Transverse colon (tissue), 4 donors: ENCODE results near the gene TMEM212. TPM values are rescaled to one million over a fixed set of nuclear protein-coding genes. Genes with fewer than 3 reads are reported as not detected.

ENCODE experiments used
- DNase-seq: peaks from one replicate; pipeline ENCODE4 v3.0.0-alpha.2; 2019
- H3K27ac ChIP-seq, 4 donors: fragments of 200-600 bp; sonication (generic); 2 replicates each; pipeline ENCODE4 v1.5.1; 2016 to 2018; ENCODE audit warnings: inconsistent platforms in 4 of 4
- H3K27me3 ChIP-seq: fragments of 200-600 bp; sonication (generic); 2 replicates; pipeline ENCODE4 v1.5.1; 2017; ENCODE audit warnings: inconsistent platforms
- H3K36me3 ChIP-seq, 4 donors: fragments of 200-600 bp; sonication (generic); 2 replicates each; pipeline ENCODE4 v1.5.1; 2017 to 2019; ENCODE audit warnings: inconsistent platforms in 4 of 4
- H3K4me1 ChIP-seq, 4 donors: fragments of 200-600 bp; sonication (generic); 2 replicates each; pipeline ENCODE4 v1.5.1; 2017 to 2020; ENCODE audit warnings: inconsistent platforms in 4 of 4
- H3K4me3 ChIP-seq, 4 donors: fragments of 200-600 bp; sonication (generic); 1 replicate in 1 of 4; 2 replicates in 3 of 4; pipeline versions ENCODE4 v1.5.1 to v1.6.1; 2017 to 2019; ENCODE audit warnings: inconsistent platforms in 4 of 4
- H3K9me3 ChIP-seq, 2 donors: fragments of 200-600 bp; sonication (generic); 2 replicates each; pipeline ENCODE4 v1.5.1; 2017 to 2019; ENCODE audit warnings: inconsistent platforms in 2 of 2
- CTCF ChIP-seq, 5 experiments: fragments of 200-600 bp in 3 of 5; fragments of 450-650 bp in 2 of 5; sonication (generic) in 3 of 5; IDR thresholded peaks; 1 replicate in 2 of 5; 2 replicates in 3 of 5; pipeline ENCODE4 v1.5.1; 2016 to 2017; ENCODE audit warnings: antibody characterized with exemption in 5 of 5, inconsistent platforms in 3 of 5, mild to moderate bottlenecking in 2 of 5, moderate library complexity in 1 of 5
- EP300 ChIP-seq: sonication (generic); formaldehyde crosslinking; IDR thresholded peaks from one replicate; pipeline ENCODE4 v1.6.1; 2017; ENCODE audit warnings: antibody characterized with exemption, low read depth
- POLR2A ChIP-seq: fragments of 450-650 bp; IDR thresholded peaks from one replicate; pipeline ENCODE4 v1.6.1; 2016; ENCODE audit warnings: antibody characterized with exemption, mild to moderate bottlenecking, moderate library complexity
- POLR2AphosphoS5 ChIP-seq, 3 donors: sonication (generic); formaldehyde crosslinking; IDR thresholded peaks; one replicate each; pipeline ENCODE4 v1.6.1; 2016; ENCODE audit warnings: antibody characterized with exemption in 3 of 3
- WGBS, 2 donors: methylation state at CpG; one replicate each; pipeline ENCODE4 v1.1.5; 2018; ENCODE audit warnings: low coverage in 1 of 2; 5-methylcytosine and 5-hydroxymethylcytosine counted together
- in situ Hi-C, 4 donors: fragments of 200-750 bp; cut with MboI; loops; one replicate each; pipeline versions ENCODE4 v1.15.0 to v1.15.1; 2017; ENCODE audit warnings: low sequenced_read_pairs in 3 of 4, low pct_ligation_motif_present in 1 of 4, low pct_unique_long_range_greater_than_20kb in 1 of 4
- intact Hi-C: fragments of 100-400 bp; cut with DNase I; formaldehyde crosslinking; loops from one replicate; pipeline ENCODE4 v1.15.1; 2023; ENCODE audit warnings: low total_unique reads
- total RNA-seq, 4 donors: library from RNA; depleted of rRNA; stranded (reverse); fragments of >200 nt; gene quantifications; one replicate each; pipeline ENCODE4 v1.1.0, GENCODE V29; 2016

The TMEM212 gene
- total RNA-seq, 4 donors from 2014 or later: not detected

GRCh38 chr3:171840811-171841619, 2.1 kb upstream of the TMEM212 start:
- intact Hi-C loops: no loop called here
- in situ Hi-C loops: loop anchor here in 2 of 4 donors (25.0 kb wide), 2 partner anchors 204 to 496 kb away; no protein-coding TSS in a partner anchor

GRCh38 chr3:171841620-171842000, 1.5 kb upstream of the TMEM212 start:
- Histone ChIP-seq H3K27me3 (no peaks in the 10 kb centered on the region), H3K9me3 (no peaks in the 10 kb centered on the region), H3K27ac (no peak overlapping the region), H3K4me1 (peaks cover 0 to 15% (median 0%) of the 10 kb centered on the region in 4 donors), H3K4me3 (no peak overlapping the region), H3K36me3 (no peaks in the 10 kb centered on the region)
- 87 to 88% methylated on average over 1 of the region's 1 CpG for WGBS, 2 donors
- in situ Hi-C loops: loop anchor here in 2 of 4 donors (25.0 kb wide), 2 partner anchors 204 to 496 kb away; no protein-coding TSS in a partner anchor
- no peak for DNase-seq
- TF ChIP-seq POLR2AphosphoS5 (IDR thresholded peaks at IDR 0.05) (no peak), POLR2A (no peak), EP300 (no peak), CTCF (IDR thresholded peaks at IDR 0.05) (no peak)
- intact Hi-C loops: no loop called here

More at GRCh38 chr3:171840811-171841619, 2.1 kb upstream of the TMEM212 start:
- no peaks in the 10 kb centered on the region for H3K36me3 ChIP-seq
- H3K9me3 ChIP-seq: no peaks in the 10 kb centered on the region
- no peak for DNase-seq
- no peak overlapping the region for H3K27ac ChIP-seq
- peaks cover 0 to 15% (median 0%) of the 10 kb centered on the region in 4 donors for H3K4me1 ChIP-seq
- H3K27me3 ChIP-seq: no peaks in the 10 kb centered on the region
- H3K4me3 ChIP-seq: no peak overlapping the region
- no peak for TF ChIP-seq CTCF (IDR thresholded peaks at IDR 0.05)
- TF ChIP-seq POLR2AphosphoS5 (IDR thresholded peaks at IDR 0.05): no peak
- no peak for TF ChIP-seq EP300
- TF ChIP-seq POLR2A: no peak
- 75 to 82% methylated on average over 3 to 6 of the region's 6 CpGs for WGBS, 2 donors

- intact Hi-C loops (no loop called here), in situ Hi-C loops (loop anchor here in 2 of 4 donors (25.0 kb wide), 2 partner anchors 208 to 492 kb away; no protein-coding TSS in a partner anchor)
- H3K36me3 ChIP-seq: no peaks in the 10 kb centered on the region
- TF ChIP-seq POLR2AphosphoS5 (IDR thresholded peaks at IDR 0.05) (no peak), EP300 (no peak), CTCF (IDR thresholded peaks at IDR 0.05) (no peak), POLR2A (no peak)
- no peak for DNase-seq
- no peaks in the 10 kb centered on the region for H3K27me3 ChIP-seq
- H3K27ac ChIP-seq: no peak overlapping the region
- WGBS, 2 donors: 93% methylated on average over 2 of the region's 2 CpGs; no CpG with 5 or more reads in 1 of the 2 donors
- H3K4me1 ChIP-seq: no peaks in the 10 kb centered on the region
- H3K4me3 ChIP-seq: no peak overlapping the region
- no peaks in the 10 kb centered on the region for H3K9me3 ChIP-seq
Measured at GRCh38 chr3:171844873-171845272, 1.7 kb downstream of the TMEM212 start.

- Histone ChIP-seq H3K9me3 (no peaks in the 10 kb centered on the region), H3K27ac (no peak overlapping the region), H3K36me3 (no peaks in the 10 kb centered on the region), H3K4me1 (no peaks in the 10 kb centered on the region), H3K4me3 (no peak overlapping the region), H3K27me3 (no peaks in the 10 kb centered on the region)
- in situ Hi-C loops: loop anchor here in 2 of 4 donors (25.0 kb wide), 2 partner anchors 208 to 492 kb away; no protein-coding TSS in a partner anchor
- 66 to 89% methylated on average over 2 to 3 of the region's 3 CpGs for WGBS, 2 donors
- TF ChIP-seq CTCF (IDR thresholded peaks at IDR 0.05) (no peak), POLR2AphosphoS5 (IDR thresholded peaks at IDR 0.05) (no peak), POLR2A (no peak), EP300 (no peak)
- intact Hi-C loops: no loop called here
- DNase-seq: no peak
Measured at GRCh38 chr3:171845481-171846284, 2.5 kb downstream of the TMEM212 start.
